ENCODE measurements around the gene F2RL2.
"Not testable (repeated sequence)": the region's sequence is repeated elsewhere in the genome, so short reads cannot be mapped to it uniquely, and the experiment has no call there.

Gene F2RL2

DNA sequence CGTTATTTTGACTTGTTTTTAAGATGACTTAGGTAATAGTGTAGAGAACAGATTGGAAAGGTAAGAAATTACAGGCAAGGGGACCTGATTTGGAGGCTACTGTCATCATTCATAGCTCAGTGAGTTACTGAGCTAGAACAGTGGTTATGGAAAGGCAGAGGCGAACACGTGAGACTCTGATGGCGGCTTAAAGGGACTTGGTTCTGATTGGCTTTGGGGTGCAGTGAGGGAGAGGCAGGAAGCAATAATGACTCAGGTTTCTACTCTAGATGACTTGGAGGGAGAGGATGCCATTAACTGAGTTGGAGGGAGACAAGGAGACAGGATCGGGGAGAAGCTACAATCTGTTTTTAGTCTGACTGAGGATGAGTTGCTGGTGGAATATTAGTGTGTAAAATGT, 3.0 kb downstream of the F2RL2 start:
- no peak for DNase-seq

DNA sequence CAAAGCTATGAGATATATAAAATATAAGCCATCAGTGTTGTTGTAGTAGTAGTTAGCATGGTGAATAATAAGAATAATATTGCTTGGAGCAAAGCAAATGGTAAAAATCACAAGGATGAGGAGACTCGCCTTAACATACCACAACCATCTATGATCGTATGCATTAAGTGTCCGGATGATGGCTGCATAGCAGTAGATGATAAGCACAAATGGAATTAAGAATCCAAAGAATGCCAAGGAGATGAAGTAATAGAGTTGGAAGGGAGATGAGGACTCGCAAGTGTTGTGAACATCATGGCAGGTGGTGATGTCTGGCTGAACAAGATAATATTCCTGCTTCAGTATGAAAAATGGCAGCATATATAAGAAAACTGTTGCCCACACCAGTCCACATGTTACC, 5.5 kb downstream of the F2RL2 start:
- no peak for DNase-seq

GRCh38 chr5:76617229-76617628, 6.0 kb downstream of the F2RL2 start:
- no peak for DNase-seq

GRCh38 chr5:76616206-76616605, 7.0 kb downstream of the F2RL2 start:
- DNase-seq, result no peak

DNA sequence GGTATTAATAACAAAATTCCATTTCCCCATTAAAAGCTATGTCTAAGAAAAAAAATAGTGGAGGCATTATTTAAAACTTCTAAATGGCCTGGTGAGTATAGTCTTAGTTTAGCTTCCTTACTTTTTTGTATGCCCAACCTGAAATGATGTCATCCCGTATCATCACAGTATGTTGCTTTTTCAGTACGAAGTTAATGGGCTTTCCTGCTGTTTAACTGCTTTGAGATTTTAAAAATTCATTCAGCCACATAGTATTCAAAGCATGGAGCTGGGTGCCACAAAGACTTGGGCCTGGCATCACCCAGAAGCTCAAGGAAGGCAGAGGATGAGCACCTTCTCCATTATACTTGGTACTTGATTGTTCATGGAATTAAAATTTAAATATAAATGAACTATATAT, 7.4 kb downstream of the F2RL2 start:
- no peak for DNase-seq

DNA sequence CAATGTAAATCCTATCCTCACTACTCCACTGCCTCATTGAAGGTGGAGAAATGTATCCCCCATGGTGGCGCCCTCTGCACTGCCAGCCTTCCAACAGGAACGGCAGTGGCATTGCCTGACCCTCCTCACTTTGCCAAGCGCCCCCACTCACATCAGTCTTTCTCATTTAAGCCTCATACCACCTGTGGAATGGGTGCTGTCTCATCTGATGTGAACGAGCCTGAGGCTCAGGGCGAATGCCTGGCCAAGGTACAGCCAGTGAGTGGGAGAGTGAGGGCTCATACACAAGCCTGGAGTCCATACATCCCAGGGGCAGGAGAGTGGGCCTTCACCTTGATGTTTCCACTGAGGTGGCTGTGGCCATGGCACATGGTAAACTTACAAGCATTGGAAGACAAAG, 10.3 kb downstream of the F2RL2 start:
- DNase-seq, result no peak

- no peak for DNase-seq
Observed at GRCh38 chr5:76610196-76610595, 13.0 kb downstream of the F2RL2 start.

- DNase-seq, result no peak
Observed at GRCh38 chr5:76608833-76609232, 14.4 kb downstream of the F2RL2 start.

DNA sequence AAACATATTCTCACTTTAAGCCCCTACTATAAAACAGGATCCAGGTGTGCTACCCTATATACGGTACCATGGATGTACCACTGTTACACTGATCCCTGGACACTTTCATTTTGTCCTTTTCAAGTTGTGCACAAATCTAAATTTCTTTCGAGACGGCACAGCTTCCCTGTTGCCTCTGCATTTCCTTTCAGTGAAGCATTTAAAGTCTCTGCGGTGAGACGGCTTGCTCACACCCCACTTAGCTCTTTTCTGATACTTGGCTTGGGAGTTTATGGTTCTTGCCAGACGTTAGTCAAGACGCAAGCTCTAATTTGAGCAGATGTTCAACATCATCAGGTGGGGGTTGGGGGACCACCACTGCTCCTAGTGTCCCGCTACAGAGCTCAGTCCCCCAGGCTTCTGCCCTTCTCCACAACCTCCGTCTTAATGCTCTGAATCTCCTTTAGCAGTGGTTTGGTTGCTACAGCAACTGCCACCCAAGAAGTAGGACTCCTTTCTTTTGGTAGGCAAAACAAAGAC, 15.8 kb downstream of the F2RL2 start:
- no peak for DNase-seq

GRCh38 chr5:76606701-76607100, 16.5 kb downstream of the F2RL2 start:
- no peak for DNase-seq

DNA sequence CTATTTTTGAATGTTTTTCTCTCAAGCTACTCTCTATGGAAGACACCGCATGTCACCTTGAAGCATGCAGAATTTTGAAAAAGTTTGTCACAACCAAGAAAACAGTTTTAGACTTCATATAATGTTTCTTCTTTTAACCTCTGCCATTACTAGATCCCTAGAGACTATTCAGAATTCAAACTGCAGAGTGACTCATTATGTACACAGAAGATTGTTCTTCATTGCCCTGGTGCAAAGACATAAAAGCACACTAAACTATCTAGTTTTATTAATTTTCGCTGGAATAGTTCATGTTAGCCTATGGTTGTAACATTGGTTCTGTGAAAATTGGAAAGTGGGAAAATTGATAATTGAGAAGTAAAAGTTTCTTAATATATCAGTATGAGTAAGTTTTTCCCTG, 18.4 kb downstream of the F2RL2 start:
- no peak for DNase-seq

- not testable (repeated sequence) for DNase-seq
Observed at GRCh38 chr5:76603991-76604390, 19.2 kb downstream of the F2RL2 start.

GRCh38 chr5:76602094-76602726, 21.0 kb downstream of the F2RL2 start:
- DNase-seq, result no peak

DNA sequence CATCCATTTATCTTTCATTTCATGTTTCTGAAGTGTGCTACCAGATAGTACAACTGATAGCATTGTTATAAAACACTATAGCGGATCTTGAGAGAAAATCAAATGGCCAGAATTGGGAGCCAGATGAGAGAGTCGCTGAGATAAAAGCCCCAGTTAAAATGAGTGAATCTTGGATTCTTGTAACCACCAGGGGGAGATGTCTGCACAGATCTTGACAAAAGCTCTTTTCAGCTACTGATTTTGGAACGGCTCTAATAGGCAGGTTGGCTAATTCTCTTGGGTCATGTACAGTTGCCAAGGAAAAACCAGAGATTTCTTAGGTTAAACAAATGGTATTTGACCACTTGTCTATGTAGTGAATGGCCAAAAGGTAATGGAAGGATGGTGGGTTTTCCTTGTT, 21.7 kb downstream of the F2RL2 start:
- DNase-seq, result peak in 1 of 14 donors; percentile 6

- DNase-seq, result no peak
Observed at GRCh38 chr5:76600716-76601115, 22.5 kb downstream of the F2RL2 start.

- DNase-seq, result no peak
Observed at GRCh38 chr5:76598531-76598930, 24.7 kb downstream of the F2RL2 start.

- no peak for DNase-seq
Observed at GRCh38 chr5:76595755-76596481, 27.3 kb downstream of the F2RL2 start.

GRCh38 chr5:76594107-76594506, 29.1 kb downstream of the F2RL2 start:
- DNase-seq, result no peak

DNA sequence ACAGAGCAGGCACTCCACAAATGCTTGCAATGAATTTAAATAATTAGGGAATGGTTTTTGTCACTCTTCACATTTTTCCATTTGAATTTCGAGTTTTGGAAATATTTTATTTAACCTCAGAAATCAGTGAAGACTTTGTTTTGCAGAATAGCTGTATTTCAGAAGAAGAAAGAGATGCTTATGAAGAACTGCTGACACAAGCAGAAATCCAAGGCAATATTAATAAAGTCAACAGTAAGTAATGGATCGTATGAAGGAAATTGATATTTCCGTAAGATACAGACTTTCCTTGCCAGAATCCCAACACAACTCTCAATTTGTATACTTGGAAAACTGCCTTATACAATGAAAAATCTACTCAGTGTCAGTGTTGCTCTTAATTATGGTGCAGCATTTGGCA, 30.5 kb downstream of the F2RL2 start:
- no peak for DNase-seq

- DNase-seq, result no peak
Observed at GRCh38 chr5:76591366-76591765, 31.8 kb downstream of the F2RL2 start.

DNA sequence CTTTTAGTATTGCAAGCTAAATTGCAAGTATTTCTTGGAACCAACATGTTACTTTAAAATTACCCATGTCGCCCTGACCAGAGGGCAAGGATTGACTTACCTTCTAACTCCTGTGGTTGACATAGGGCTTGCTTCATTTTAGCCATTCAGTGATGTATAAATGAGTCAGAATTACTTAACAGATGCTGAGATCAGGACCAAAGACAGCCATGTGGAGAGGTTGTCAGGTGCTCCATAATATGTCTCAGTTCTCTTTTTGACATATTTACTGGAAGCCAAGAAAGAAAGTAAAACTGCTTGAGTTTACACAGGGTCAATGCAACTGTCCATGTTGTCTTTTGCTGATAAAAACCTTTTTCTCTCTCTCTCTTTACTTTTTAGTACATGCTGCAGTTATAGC, 33.2 kb downstream of the F2RL2 start:
- no peak for DNase-seq

- no peak for DNase-seq
Observed at GRCh38 chr5:76586531-76586930, 36.7 kb downstream of the F2RL2 start.

DNA sequence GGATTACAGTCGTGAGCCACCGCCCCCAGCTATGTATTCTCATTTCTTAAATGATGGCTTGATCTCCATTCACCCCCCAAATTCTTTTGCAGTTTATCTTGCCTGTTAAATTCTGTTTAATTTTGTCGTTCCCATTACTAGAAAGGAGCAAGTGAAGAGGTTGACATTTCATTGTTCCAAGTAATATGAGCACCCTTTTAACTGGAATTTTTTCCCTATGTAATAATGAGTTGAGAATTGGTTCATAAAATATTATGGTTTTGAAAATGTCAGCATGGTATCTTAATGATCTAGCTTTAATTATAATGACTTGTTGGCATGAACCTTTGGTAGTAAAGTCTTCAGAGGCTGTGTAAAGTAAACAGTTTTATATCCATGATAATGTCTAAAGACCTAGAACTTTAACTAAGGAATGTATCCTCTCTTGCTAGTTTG, 37.4 kb downstream of the F2RL2 start:
- DNase-seq, result no peak
